Endothelial cell of umbilical vein (primary cell): ENCODE measurements around the gene SH3BP2. TPM values are rescaled to one million over a fixed set of nuclear protein-coding genes. Genes with fewer than 3 reads are reported as not detected.

Experiments used
- BruUV-seq: library from RNA; stranded (reverse); fragments of 400-500 nt; replicated peaks from 2 replicates; lab custom pipeline; 2021; lab: Mats Ljungman, UMichigan
- CTCF ChIA-PET: fragments of 300-600, 350-600 bp; sonication (Branson Sonifier 250); formaldehyde crosslinking; loops from one replicate; lab custom pipeline; 2021; ENCODE audit warnings: antibody characterized with exemption, inconsistent platforms; lab: Charles Lee
- POLR2A ChIA-PET: fragments of 300-600, 350-600 bp; sonication (Branson Sonifier 250); formaldehyde crosslinking; loops from one replicate; lab custom pipeline; 2021; ENCODE audit warnings: antibody characterized with exemption, inconsistent platforms; lab: Charles Lee
- DNase-seq: peaks from one replicate; pipeline ENCODE4 v3.0.0-alpha.2; 2011; ENCODE audit warnings: low read depth, low spot score
- FAIRE-seq: peaks from 2 replicates; lab custom pipeline; 2011; peaks lifted over from hg19 to GRCh38; lab: Jason Lieb, UNC
- H2AFZ ChIP-seq: 2 replicates; pipeline ENCODE4 v1.6.0; 2012; ENCODE audit warnings: low read depth, low read length, control low read depth, inconsistent platforms
- H3K27ac ChIP-seq: 2 replicates; pipeline ENCODE4 v1.5.1; 2011; ENCODE audit warnings: low read depth, mild to moderate bottlenecking, control low read depth, low read length, moderate library complexity; ENCODE audit not compliant: insufficient read depth
- H3K27me3 ChIP-seq, 2 experiments: 2 replicates each; pipeline versions ENCODE4 v1.6.0 to v1.6.1; 2011; ENCODE audit warnings: low read length in 2 of 2, mixed read lengths in 1 of 2; ENCODE audit not compliant: control insufficient read depth in 2 of 2, insufficient read depth in 2 of 2
- H3K36me3 ChIP-seq, 2 experiments: 2 replicates in 1 of 2; 3 replicates in 1 of 2; pipeline ENCODE4 v1.5.1; 2011; ENCODE audit warnings: low read length in 2 of 2, mild to moderate bottlenecking in 1 of 2, moderate library complexity in 1 of 2; ENCODE audit not compliant: control insufficient read depth in 2 of 2, insufficient read depth in 2 of 2; ENCODE audit errors: extremely low read depth in 1 of 2
- H3K4me1 ChIP-seq: 3 replicates; pipeline ENCODE4 v1.5.1; 2011; ENCODE audit warnings: mild to moderate bottlenecking, low read length; ENCODE audit not compliant: control insufficient read depth, insufficient read depth; ENCODE audit errors: extremely low read depth
- H3K4me2 ChIP-seq: 2 replicates; pipeline ENCODE4 v1.6.1; 2011; ENCODE audit warnings: low read length, control low read depth, mixed read lengths; ENCODE audit not compliant: insufficient read depth
- H3K4me3 ChIP-seq, 3 experiments: fragments of 200-600 bp in 1 of 3; sonication (generic), shearing (Covaris generic) in 1 of 3; replicated peaks in 1 of 3; 2 replicates each; pipeline ENCODE4 v1.5.1; 2011 to 2016; ENCODE audit warnings: control low read depth in 3 of 3, low read length in 3 of 3, mild to moderate bottlenecking in 2 of 3, inconsistent platforms in 1 of 3, low read depth in 1 of 3, moderate library complexity in 1 of 3; ENCODE audit not compliant: insufficient read depth in 1 of 3
- H3K79me2 ChIP-seq: 2 replicates; pipeline ENCODE4 v1.6.0; 2012; ENCODE audit warnings: low read length, inconsistent platforms; ENCODE audit not compliant: control insufficient read depth, insufficient read depth
- H3K9ac ChIP-seq: replicated peaks from 2 replicates; pipeline ENCODE3; 2011; ENCODE audit warnings: low read length, control low read depth; ENCODE audit not compliant: insufficient read depth; ENCODE audit errors: extremely low read depth
- H3K9me1 ChIP-seq: replicated peaks from 3 replicates; pipeline ENCODE4 v1.6.0; 2011; ENCODE audit warnings: mild to moderate bottlenecking, low read length; ENCODE audit not compliant: control insufficient read depth, insufficient read depth; ENCODE audit errors: extremely low read depth
- H3K9me3 ChIP-seq: replicated peaks from 2 replicates; pipeline ENCODE4 v1.5.1; 2012; ENCODE audit warnings: low read length, inconsistent platforms; ENCODE audit not compliant: control insufficient read depth, insufficient read depth
- H4K20me1 ChIP-seq: replicated peaks from 2 replicates; pipeline ENCODE3; 2011; ENCODE audit warnings: mild to moderate bottlenecking, low read length; ENCODE audit not compliant: control insufficient read depth, insufficient read depth; ENCODE audit errors: extremely low read depth
- EZH2 ChIP-seq: IDR thresholded peaks from 2 replicates; pipeline ENCODE4 v1.6.1; 2012; ENCODE audit warnings: borderline replicate concordance, low read depth, mild to moderate bottlenecking, moderate library complexity, low read length, inconsistent platforms; ENCODE audit not compliant: severe bottlenecking
- FOS ChIP-seq: IDR thresholded peaks from 2 replicates; pipeline ENCODE4 v1.6.1; 2011; ENCODE audit warnings: mild to moderate bottlenecking, low read length, moderate library complexity, borderline replicate concordance; ENCODE audit not compliant: insufficient read depth
- GATA2 ChIP-seq: IDR thresholded peaks from 2 replicates; pipeline ENCODE4 v1.7.0; 2011; ENCODE audit warnings: low read depth, mild to moderate bottlenecking, moderate library complexity, mixed read lengths, low read length; ENCODE audit not compliant: insufficient read length, insufficient read depth
- JUN ChIP-seq: IDR thresholded peaks from 2 replicates; pipeline ENCODE4 v1.6.1; 2011; ENCODE audit warnings: borderline replicate concordance, low read depth; ENCODE audit not compliant: insufficient read length, insufficient read depth
- MAX ChIP-seq: IDR thresholded peaks from 2 replicates; pipeline ENCODE4 v1.6.1; 2011; ENCODE audit not compliant: insufficient read depth, insufficient read length
- MYC ChIP-seq: IDR thresholded peaks from one replicate; pipeline ENCODE4 v1.6.1; 2011; ENCODE audit warnings: mild to moderate bottlenecking, low read depth, low read length
- POLR2A ChIP-seq: IDR thresholded peaks from 2 replicates; pipeline ENCODE4 v1.6.1; 2012; ENCODE audit warnings: low read depth, mild to moderate bottlenecking, control low read depth, low read length
- POLR2AphosphoS5 ChIP-seq: IDR thresholded peaks from 2 replicates; pipeline ENCODE4 v1.6.1; 2012; ENCODE audit warnings: low read depth, mild to moderate bottlenecking, control low read depth, low read length, moderate library complexity; ENCODE audit not compliant: insufficient read depth
- dilution Hi-C: fragments of 300-500 bp; cut with MboI; formaldehyde crosslinking; loops from one replicate; pipeline ENCODE4 v1.15.0; 2019; ENCODE audit warnings: low sequenced_read_pairs; ENCODE audit not compliant: extremely low pct_ligation_motif_present
- intact Hi-C: fragments of 100-400 bp; cut with micrococcal nuclease; formaldehyde crosslinking; loops from one replicate; pipeline ENCODE4 v1.10.0; 2022
- polyA plus RNA-seq, 4 experiments: library from polyadenylated mRNA; depleted of rRNA in 3 of 4; stranded (reverse) in 3 of 4; unstranded in 1 of 4; fragments of >200 nt; gene quantifications; 2 replicates each; pipeline versions ENCODE4 v1.2.1 to v1.2.3, GENCODE V29; 2011 to 2012; ENCODE audit warnings: missing spikeins in 1 of 4
- total RNA-seq: library from RNA; stranded (reverse); gene quantifications from 2 replicates; pipeline ENCODE4 v1.2.3, GENCODE V29; 2021
- TF ChIP-seq, protein P1 (sequence below), 2 donors: IDR thresholded peaks; 1 replicate in 1 of 2; 2 replicates in 1 of 2; pipeline ENCODE4 v1.5.1; 2011; ENCODE audit warnings: low read length in 2 of 2, mild to moderate bottlenecking in 2 of 2, moderate library complexity in 2 of 2, control low read depth in 1 of 2, inconsistent platforms in 1 of 2, low read depth in 1 of 2; ENCODE audit not compliant: insufficient read depth in 1 of 2; ENCODE audit errors: extremely low read depth in 1 of 2

The SH3BP2 gene
- total and polyA plus RNA-seq, 2 donors (not counting 3 experiments of a cell fraction or from before 2014, with no cell fraction given), result 69.2 to 73.9 TPM

DNA sequence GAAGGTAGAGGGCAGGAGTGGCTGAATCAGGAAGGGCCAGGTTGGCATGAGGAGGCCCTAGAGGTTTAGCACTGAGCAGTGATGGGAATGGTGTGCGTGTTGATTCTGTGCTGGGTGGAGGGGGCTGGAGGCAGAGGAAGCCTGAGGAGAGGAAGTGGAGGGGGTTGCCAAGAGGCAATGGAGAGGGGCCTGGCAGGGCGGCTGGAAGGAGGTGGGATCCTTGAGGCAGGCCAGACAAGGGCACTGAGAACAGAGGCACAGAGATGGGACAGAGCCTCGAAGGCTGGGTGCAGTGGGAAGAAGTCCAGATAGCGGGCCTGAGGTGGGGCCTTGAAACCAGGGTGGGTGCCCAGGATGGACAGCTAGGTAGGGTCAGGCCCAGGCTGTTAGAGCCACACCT, 24.3 kb downstream of the SH3BP2 start:
- no peaks in the 10 kb centered on the region for H3K9me1 ChIP-seq
- H3K4me3 ChIP-seq, result no peak overlapping the region
- H3K4me2 ChIP-seq, result no peak overlapping the region
- peaks cover 13% of the 10 kb centered on the region for H3K4me1 ChIP-seq
- H3K36me3 ChIP-seq, result peaks cover 2 to 3% of the 10 kb centered on the region in 2 experiments
- BruUV-seq, result no TSS peak
- ChIA-PET CTCF (interaction anchor here (2.8 kb wide), 1 partner anchor 53 kb away, joined by 28 read pairs; no protein-coding TSS in a partner anchor), POLR2A (no interaction called here)
- peak; percentile 46 for FAIRE-seq
- no peak overlapping the region for H3K9ac ChIP-seq
- TF ChIP-seq POLR2AphosphoS5, result no peak
- no peak for TF ChIP-seq GATA2
- no peak for TF ChIP-seq POLR2A
- TF ChIP-seq MYC, result no peak
- TF ChIP-seq, protein P1, sequence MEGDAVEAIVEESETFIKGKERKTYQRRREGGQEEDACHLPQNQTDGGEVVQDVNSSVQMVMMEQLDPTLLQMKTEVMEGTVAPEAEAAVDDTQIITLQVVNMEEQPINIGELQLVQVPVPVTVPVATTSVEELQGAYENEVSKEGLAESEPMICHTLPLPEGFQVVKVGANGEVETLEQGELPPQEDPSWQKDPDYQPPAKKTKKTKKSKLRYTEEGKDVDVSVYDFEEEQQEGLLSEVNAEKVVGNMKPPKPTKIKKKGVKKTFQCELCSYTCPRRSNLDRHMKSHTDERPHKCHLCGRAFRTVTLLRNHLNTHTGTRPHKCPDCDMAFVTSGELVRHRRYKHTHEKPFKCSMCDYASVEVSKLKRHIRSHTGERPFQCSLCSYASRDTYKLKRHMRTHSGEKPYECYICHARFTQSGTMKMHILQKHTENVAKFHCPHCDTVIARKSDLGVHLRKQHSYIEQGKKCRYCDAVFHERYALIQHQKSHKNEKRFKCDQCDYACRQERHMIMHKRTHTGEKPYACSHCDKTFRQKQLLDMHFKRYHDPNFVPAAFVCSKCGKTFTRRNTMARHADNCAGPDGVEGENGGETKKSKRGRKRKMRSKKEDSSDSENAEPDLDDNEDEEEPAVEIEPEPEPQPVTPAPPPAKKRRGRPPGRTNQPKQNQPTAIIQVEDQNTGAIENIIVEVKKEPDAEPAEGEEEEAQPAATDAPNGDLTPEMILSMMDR (IDR thresholded peaks at IDR 0.05; ENCODE audit: extremely low read depth in 1 of 2, insufficient read depth in 1 of 2, low read depth in 1 of 2, low read length in 2 of 2), result no peak
- no peak for TF ChIP-seq MAX
- TF ChIP-seq FOS, result no peak
- no peak for TF ChIP-seq EZH2
- no peak for TF ChIP-seq JUN
- H2AFZ ChIP-seq, result no peak overlapping the region
- H3K79me2 ChIP-seq, result peaks cover 78% of the 10 kb centered on the region
- dilution Hi-C loops (no loop called here), intact Hi-C loops (no loop called here)
- no peaks in the 10 kb centered on the region for H4K20me1 ChIP-seq
- H3K27me3 ChIP-seq, result no peaks in the 10 kb centered on the region
- H3K9me3 ChIP-seq, result no peaks in the 10 kb centered on the region
- no peak for DNase-seq
- H3K27ac ChIP-seq, result no peak overlapping the region
